HG02884 (cell line): ENCODE measurements around the gene LRRN1.

ENCODE experiments used
- ATAC-seq: cut with Tn5 transposase; IDR thresholded peaks from one replicate; pipeline ENCODE4 v1.9.1; 2021; ENCODE audit warnings: mild to moderate bottlenecking, moderate library complexity; ENCODE audit not compliant: unreplicated experiment

Gene LRRN1

GRCh38 chr3:3799173-3800079 is at the start of gene LRRN1:
Gene LRRN1 (plus strand): TSS chr3:3799431. CDS start chr3:3844642, 45,211 bp downstream.
- ATAC-seq: peak; percentile 43

GRCh38 chr3:3753416-3753815 is 45.8 kb upstream of the LRRN1 start:
- no peak for ATAC-seq

- no peak for ATAC-seq
These were observed 33.6 kb upstream of the LRRN1 start for GRCh38 chr3:3765661-3766060.

- no peak for ATAC-seq
These were observed 33.1 kb upstream of the LRRN1 start for GRCh38 chr3:3766140-3766539.

- ATAC-seq: no peak
These were observed 28.1 kb upstream of the LRRN1 start for GRCh38 chr3:3771094-3771493.

- ATAC-seq: no peak
These were observed 27.7 kb upstream of the LRRN1 start for GRCh38 chr3:3771567-3771966.

- no peak for ATAC-seq
These were observed 26.9 kb upstream of the LRRN1 start for GRCh38 chr3:3772338-3772737.

- ATAC-seq: no peak
These were observed 26.3 kb upstream of the LRRN1 start for GRCh38 chr3:3772920-3773319.

- no peak for ATAC-seq
These were observed 22.6 kb upstream of the LRRN1 start for GRCh38 chr3:3776607-3777006.

GRCh38 chr3:3778216-3778615 is 21.0 kb upstream of the LRRN1 start:
- no peak for ATAC-seq

GRCh38 chr3:3778641-3779270 is 20.5 kb upstream of the LRRN1 start:
- no peak for ATAC-seq

- no peak for ATAC-seq
These were observed 16.8 kb upstream of the LRRN1 start for GRCh38 chr3:3782457-3782856.

GRCh38 chr3:3783210-3783609 is 16.0 kb upstream of the LRRN1 start:
- no peak for ATAC-seq

- ATAC-seq: no peak
These were observed 15.5 kb upstream of the LRRN1 start for GRCh38 chr3:3783696-3784095.

- ATAC-seq: no peak
These were observed 6.8 kb upstream of the LRRN1 start for GRCh38 chr3:3792391-3792790.

- ATAC-seq: peak; percentile 29
These were observed 559 bp upstream of the LRRN1 start for GRCh38 chr3:3798631-3799113.

- no peak for ATAC-seq
These were observed 837 bp downstream of the LRRN1 start for GRCh38 chr3:3800080-3800455.

GRCh38 chr3:3800685-3801493 is 1.7 kb downstream of the LRRN1 start:
- ATAC-seq: no peak

GRCh38 chr3:3801494-3801841 is 2.2 kb downstream of the LRRN1 start:
- no peak for ATAC-seq

GRCh38 chr3:3802046-3802445 is 2.8 kb downstream of the LRRN1 start:
- ATAC-seq: no peak

GRCh38 chr3:3804560-3804959 is 5.3 kb downstream of the LRRN1 start:
- ATAC-seq: no peak
